GM18505 (cell line): ENCODE measurements around the gene TTLL7.

Experiments used
- ATAC-seq: cut with Tn5 transposase; IDR thresholded peaks from one replicate; pipeline ENCODE4 v1.9.1; 2021; ENCODE audit not compliant: unreplicated experiment
- POLR2A ChIP-seq: IDR thresholded peaks from 4 replicates; pipeline ENCODE4 v1.6.1; 2011; ENCODE audit warnings: borderline replicate concordance; ENCODE audit not compliant: insufficient read depth, insufficient read length; ENCODE audit errors: extremely low read depth

TTLL7 gene

GRCh38 chr1:83998498-83999315 lies at the start of gene TTLL7:
Gene TTLL7 (minus strand): TSS chr1:83999132. CDS start chr1:83952211, 46,921 bp downstream.
- ATAC-seq: peak; percentile 90
- TF ChIP-seq POLR2A: no peak

- no peak for ATAC-seq
- TF ChIP-seq POLR2A: no peak
These were observed 43.5 kb upstream of the TTLL7 start for GRCh38 chr1:84042461-84042860.

- ATAC-seq: no peak
- no peak for TF ChIP-seq POLR2A
These were observed 39.1 kb upstream of the TTLL7 start for GRCh38 chr1:84037758-84038611.

GRCh38 chr1:84031802-84032327 lies 32.9 kb upstream of the TTLL7 start:
- TF ChIP-seq POLR2A: no peak
- ATAC-seq: no peak

- ATAC-seq: no peak
- TF ChIP-seq POLR2A: no peak
These were observed 28.4 kb upstream of the TTLL7 start for GRCh38 chr1:84027368-84027767.

GRCh38 chr1:84025966-84026365 lies 27.0 kb upstream of the TTLL7 start:
- no peak for ATAC-seq
- TF ChIP-seq POLR2A: no peak

GRCh38 chr1:84021822-84022221 lies 22.9 kb upstream of the TTLL7 start:
- no peak for TF ChIP-seq POLR2A
- ATAC-seq: no peak

- no peak for TF ChIP-seq POLR2A
- ATAC-seq: no peak
These were observed 21.2 kb upstream of the TTLL7 start for GRCh38 chr1:84020151-84020550.

- no peak for TF ChIP-seq POLR2A
- ATAC-seq: no peak
These were observed 20.3 kb upstream of the TTLL7 start for GRCh38 chr1:84019217-84019616.

GRCh38 chr1:84013708-84014107 lies 14.8 kb upstream of the TTLL7 start:
- no peak for TF ChIP-seq POLR2A
- ATAC-seq: no peak

GRCh38 chr1:84012018-84012417 lies 13.1 kb upstream of the TTLL7 start:
- TF ChIP-seq POLR2A: no peak
- ATAC-seq: no peak

- TF ChIP-seq POLR2A: no peak
- ATAC-seq: no peak
These were observed 11.2 kb upstream of the TTLL7 start for GRCh38 chr1:84010136-84010535.

GRCh38 chr1:84008631-84009030 lies 9.7 kb upstream of the TTLL7 start:
- ATAC-seq: no peak
- TF ChIP-seq POLR2A: no peak
